Muscle of leg (tissue), 11 donors: ENCODE results near the gene MRPS5. TPM values are rescaled to one million over a fixed set of nuclear protein-coding genes. Genes with fewer than 3 reads are reported as not detected.

Experiments used
- DNase-seq: peaks from one replicate; pipeline ENCODE4 v3.0.0; 2013
- H3K27ac ChIP-seq: one replicate; pipeline ENCODE4 v1.5.1; 2013; ENCODE audit warnings: mild to moderate bottlenecking, low read length, control low read depth
- H3K27me3 ChIP-seq: one replicate; pipeline ENCODE4 v1.6.1; 2013; ENCODE audit warnings: low read length; ENCODE audit not compliant: control insufficient read depth, insufficient read depth
- H3K36me3 ChIP-seq: one replicate; pipeline ENCODE4 v1.6.1; 2013; ENCODE audit warnings: low read length; ENCODE audit not compliant: control insufficient read depth, insufficient read depth
- H3K4me1 ChIP-seq: one replicate; pipeline ENCODE4 v1.6.1; 2013; ENCODE audit warnings: low read length; ENCODE audit not compliant: control insufficient read depth, insufficient read depth
- H3K4me3 ChIP-seq: one replicate; pipeline ENCODE4 v1.5.1; 2013; ENCODE audit warnings: low read length, control low read depth
- H3K9me3 ChIP-seq: replicated peaks from 2 replicates; pipeline ENCODE4 v1.6.1; 2013; ENCODE audit warnings: low read depth, low read length; ENCODE audit not compliant: control insufficient read depth
- WGBS: methylation state at CpG from one replicate; pipeline ENCODE4 v1.1.5; 2013; ENCODE audit warnings: missing lambda C conversion rate; ENCODE audit not compliant: insufficient coverage; 5-methylcytosine and 5-hydroxymethylcytosine counted together
- polyA plus RNA-seq, 8 donors: library from polyadenylated mRNA; unstranded; fragments of 120-200 nt; gene quantifications; one replicate each; pipeline versions ENCODE4 v1.2.1 to v1.2.3, GENCODE V29; 2013; ENCODE audit warnings: inconsistent platforms in 1 of 8, low replicate concordance in 1 of 8; ENCODE audit not compliant: insufficient read length in 8 of 8, insufficient read depth in 1 of 8
- total RNA-seq: library from RNA; stranded (reverse); fragments of 120-200 nt; gene quantifications from one replicate; pipeline ENCODE4 v1.2.4, GENCODE V29; 2013

Gene MRPS5
- total and polyA plus RNA-seq, 9 donors: 44.3 to 67.0 (median 50.8) TPM

- Histone ChIP-seq H3K4me1 (peaks cover 18% of the 10 kb centered on the region), H3K27me3 (peaks cover 14% of the 10 kb centered on the region), H3K36me3 (no peaks in the 10 kb centered on the region), H3K9me3 (no peaks in the 10 kb centered on the region), H3K4me3 (no peak overlapping the region), H3K27ac (no peak overlapping the region)
- 65% methylated on average over 15 of the region's 17 CpGs for WGBS
- DNase-seq: no peak
Measured at GRCh38 chr2:95047629-95048510, 73.7 kb downstream of the MRPS5 start.

GRCh38 chr2:95046371-95047112 is 75.1 kb downstream of the MRPS5 start:
- DNase-seq: no peak
- WGBS: 88% methylated on average over 13 of the region's 13 CpGs
- H3K27me3 ChIP-seq: peaks cover 8% of the 10 kb centered on the region

GRCh38 chr2:95044601-95045000 is 77.0 kb downstream of the MRPS5 start:
- Histone ChIP-seq H3K27ac (no peak overlapping the region), H3K27me3 (peaks cover 6% of the 10 kb centered on the region), H3K9me3 (no peaks in the 10 kb centered on the region), H3K4me3 (no peak overlapping the region), H3K36me3 (no peaks in the 10 kb centered on the region), H3K4me1 (peaks cover 42% of the 10 kb centered on the region)
- WGBS: 65% methylated on average over 1 of the region's 5 CpGs
- DNase-seq: no peak

More at GRCh38 chr2:95046371-95047112, 75.1 kb downstream of the MRPS5 start:
- Histone ChIP-seq H3K36me3 (no peaks in the 10 kb centered on the region), H3K4me1 (peaks cover 30% of the 10 kb centered on the region), H3K4me3 (no peak overlapping the region), H3K9me3 (no peaks in the 10 kb centered on the region), H3K27ac (no peak overlapping the region)

- Histone ChIP-seq H3K4me1 (peaks cover 42% of the 10 kb centered on the region), H3K4me3 (no peak overlapping the region), H3K27ac (peak overlapping the region; percentile 57), H3K36me3 (no peaks in the 10 kb centered on the region), H3K9me3 (no peaks in the 10 kb centered on the region), H3K27me3 (peaks cover 6% of the 10 kb centered on the region)
- 25% methylated on average over 13 of the region's 17 CpGs for WGBS
- peak; percentile 92 for DNase-seq
Measured at GRCh38 chr2:95043300-95044093, 78.1 kb downstream of the MRPS5 start.

- Histone ChIP-seq H3K36me3 (no peaks in the 10 kb centered on the region), H3K9me3 (no peaks in the 10 kb centered on the region), H3K27ac (peak overlapping the region; percentile 20), H3K4me1 (peaks cover 42% of the 10 kb centered on the region), H3K27me3 (peaks cover 4% of the 10 kb centered on the region), H3K4me3 (no peak overlapping the region)
- DNase-seq: peak; percentile 37
- WGBS: 37% methylated on average over 6 of the region's 7 CpGs
Measured at GRCh38 chr2:95042472-95043271, 78.9 kb downstream of the MRPS5 start.

- WGBS: 81% methylated on average over 9 of the region's 11 CpGs
- peak overlapping the region; percentile 3 for H3K27ac ChIP-seq
- DNase-seq: no peak
- no peaks in the 10 kb centered on the region for H3K36me3 ChIP-seq
- peaks cover 42% of the 10 kb centered on the region for H3K4me1 ChIP-seq
- H3K27me3 ChIP-seq: peaks cover 4% of the 10 kb centered on the region
- H3K9me3 ChIP-seq: no peaks in the 10 kb centered on the region
- H3K4me3 ChIP-seq: no peak overlapping the region
Measured at GRCh38 chr2:95041824-95042442, 79.7 kb downstream of the MRPS5 start.

GRCh38 chr2:95041060-95041823 is 80.4 kb downstream of the MRPS5 start:
- H3K27me3 ChIP-seq: peaks cover 4% of the 10 kb centered on the region
- H3K4me1 ChIP-seq: peaks cover 42% of the 10 kb centered on the region
- DNase-seq: no peak
- no peak overlapping the region for H3K4me3 ChIP-seq
- H3K9me3 ChIP-seq: no peaks in the 10 kb centered on the region
- WGBS: 70% methylated on average over 7 of the region's 10 CpGs
- no peaks in the 10 kb centered on the region for H3K36me3 ChIP-seq
- no peak overlapping the region for H3K27ac ChIP-seq

GRCh38 chr2:95040426-95040825 is 81.2 kb downstream of the MRPS5 start:
- WGBS: 40% methylated on average over 2 of the region's 6 CpGs
- H3K27ac ChIP-seq: no peak overlapping the region
- H3K4me3 ChIP-seq: no peak overlapping the region
- no peaks in the 10 kb centered on the region for H3K36me3 ChIP-seq
- H3K4me1 ChIP-seq: peaks cover 42% of the 10 kb centered on the region
- no peaks in the 10 kb centered on the region for H3K9me3 ChIP-seq
- peaks cover 4% of the 10 kb centered on the region for H3K27me3 ChIP-seq
- no peak for DNase-seq
